ENCODE measurements around the gene SLC6A4.

The SLC6A4 gene

DNA sequence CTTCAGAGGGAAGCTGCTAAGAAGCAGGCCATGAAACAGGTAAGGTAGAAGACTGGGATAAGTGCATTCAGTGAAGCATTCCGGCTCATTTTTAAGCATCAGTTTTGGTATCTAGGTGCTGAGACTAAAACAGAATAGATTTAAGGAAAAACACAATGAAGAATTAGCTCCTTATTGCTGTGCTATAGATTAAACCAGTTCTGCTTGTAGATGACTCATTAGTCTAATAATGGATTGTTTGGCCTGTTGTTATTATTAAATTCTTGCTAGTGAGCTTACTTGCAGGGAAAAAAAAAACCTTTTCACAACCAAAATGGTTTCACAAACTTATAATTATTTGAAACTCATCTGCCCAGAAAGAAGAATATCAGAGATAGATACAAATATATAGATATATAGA lies 62.9 kb downstream of the SLC6A4 start:
- TF ChIP-seq, protein P1, sequence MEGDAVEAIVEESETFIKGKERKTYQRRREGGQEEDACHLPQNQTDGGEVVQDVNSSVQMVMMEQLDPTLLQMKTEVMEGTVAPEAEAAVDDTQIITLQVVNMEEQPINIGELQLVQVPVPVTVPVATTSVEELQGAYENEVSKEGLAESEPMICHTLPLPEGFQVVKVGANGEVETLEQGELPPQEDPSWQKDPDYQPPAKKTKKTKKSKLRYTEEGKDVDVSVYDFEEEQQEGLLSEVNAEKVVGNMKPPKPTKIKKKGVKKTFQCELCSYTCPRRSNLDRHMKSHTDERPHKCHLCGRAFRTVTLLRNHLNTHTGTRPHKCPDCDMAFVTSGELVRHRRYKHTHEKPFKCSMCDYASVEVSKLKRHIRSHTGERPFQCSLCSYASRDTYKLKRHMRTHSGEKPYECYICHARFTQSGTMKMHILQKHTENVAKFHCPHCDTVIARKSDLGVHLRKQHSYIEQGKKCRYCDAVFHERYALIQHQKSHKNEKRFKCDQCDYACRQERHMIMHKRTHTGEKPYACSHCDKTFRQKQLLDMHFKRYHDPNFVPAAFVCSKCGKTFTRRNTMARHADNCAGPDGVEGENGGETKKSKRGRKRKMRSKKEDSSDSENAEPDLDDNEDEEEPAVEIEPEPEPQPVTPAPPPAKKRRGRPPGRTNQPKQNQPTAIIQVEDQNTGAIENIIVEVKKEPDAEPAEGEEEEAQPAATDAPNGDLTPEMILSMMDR (conservative IDR thresholded peaks at IDR 0.05; ENCODE audit: low read depth) = no peak
- CTCF ChIA-PET = interaction anchor here (0.6 kb wide), 1 partner anchor 11 kb away, joined by 4 read pairs; no protein-coding TSS in a partner anchor
- POLR2A ChIA-PET (ENCODE audit: low non-redundant PET) = no interaction called here
- peak; percentile 11 for DNase-seq (ENCODE audit: low spot score)
- H3K27ac ChIP-seq = no peak overlapping the region

DNA sequence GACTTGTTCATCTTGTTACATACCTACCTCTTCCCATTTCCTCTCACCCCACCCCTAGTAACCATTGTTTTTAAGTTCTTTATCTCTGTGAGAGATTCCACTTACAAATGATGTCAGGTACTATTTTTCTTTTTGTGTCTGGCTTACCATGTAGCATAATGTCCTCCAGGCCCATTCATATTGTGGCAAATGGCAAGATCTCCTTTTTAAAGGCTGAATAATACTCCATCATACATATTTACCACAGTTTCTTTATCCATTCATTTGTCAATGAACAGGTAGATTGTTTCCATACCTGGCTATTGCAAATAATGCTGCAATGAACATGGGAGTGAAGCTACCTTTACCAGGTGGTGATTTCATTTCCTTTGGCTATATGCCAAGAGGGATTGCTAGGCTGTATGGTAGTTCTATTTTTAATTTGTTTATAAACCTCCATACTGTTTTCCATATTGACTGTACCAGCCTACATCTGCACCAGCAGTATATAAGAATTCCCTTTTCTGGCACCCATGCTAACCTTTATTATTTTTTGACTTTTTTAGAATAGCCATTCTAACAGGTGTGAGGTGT lies 65.0 kb downstream of the SLC6A4 start:
- TF ChIP-seq, protein P1 (conservative IDR thresholded peaks at IDR 0.05; ENCODE audit: low read depth) = no peak
- CTCF ChIA-PET = no interaction called here
- POLR2A ChIA-PET (ENCODE audit: low non-redundant PET) = no interaction called here
- peak; percentile 11 for DNase-seq (ENCODE audit: low spot score)
- H3K27ac ChIP-seq = no peak overlapping the region

DNA sequence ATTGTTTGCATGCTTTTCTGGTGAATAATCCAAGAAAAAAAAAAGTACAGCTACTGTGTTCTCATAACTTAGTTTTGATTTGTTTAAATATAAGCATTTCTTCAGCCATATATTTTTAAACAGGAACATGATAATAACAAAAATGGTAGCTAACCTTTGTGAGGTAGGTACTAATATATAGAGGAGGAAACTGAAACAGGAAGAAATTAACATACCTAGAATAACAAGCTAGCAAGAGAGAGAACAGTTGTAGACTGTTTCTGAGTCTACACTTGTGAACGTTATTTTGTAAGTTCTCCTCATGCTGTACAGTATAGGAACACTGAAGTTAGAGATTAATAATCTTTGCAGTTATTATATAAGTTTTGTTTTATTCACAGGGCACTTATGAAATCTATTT lies 69.5 kb downstream of the SLC6A4 start:
- no peak for DNase-seq (ENCODE audit: low spot score)
- TF ChIP-seq, protein P1 (conservative IDR thresholded peaks at IDR 0.05; ENCODE audit: low read depth) = no peak
- no peak overlapping the region for H3K27ac ChIP-seq
- CTCF ChIA-PET = no interaction called here
- POLR2A ChIA-PET (ENCODE audit: low non-redundant PET) = no interaction called here

DNA sequence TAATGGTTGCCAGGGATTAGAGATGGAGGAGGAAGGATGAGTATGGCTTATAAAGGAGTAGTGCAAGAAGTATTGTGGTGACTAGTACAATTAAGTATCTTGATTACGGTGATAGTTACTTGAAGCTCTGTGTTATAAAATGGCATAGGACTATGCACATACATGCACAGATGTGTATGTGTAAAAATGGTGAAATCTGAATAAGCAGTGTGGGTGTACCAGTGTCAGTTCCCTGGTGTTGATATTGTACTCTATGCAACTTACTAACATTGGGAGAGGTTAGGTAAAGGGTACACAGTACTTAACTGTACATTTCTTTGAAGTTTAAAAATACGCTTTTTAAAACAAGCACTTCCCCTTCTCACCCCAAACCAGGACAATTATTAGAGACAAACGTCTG lies 70.3 kb downstream of the SLC6A4 start:
- DNase-seq (ENCODE audit: low spot score) = no peak
- H3K27ac ChIP-seq = no peak overlapping the region
- POLR2A ChIA-PET (ENCODE audit: low non-redundant PET) = interaction anchor here (0.5 kb wide), 1 partner anchor 1490 kb away, joined by 3 read pairs; no protein-coding TSS in a partner anchor
- TF ChIP-seq, protein P1 (conservative IDR thresholded peaks at IDR 0.05; ENCODE audit: low read depth) = no peak
- CTCF ChIA-PET = no interaction called here

DNA sequence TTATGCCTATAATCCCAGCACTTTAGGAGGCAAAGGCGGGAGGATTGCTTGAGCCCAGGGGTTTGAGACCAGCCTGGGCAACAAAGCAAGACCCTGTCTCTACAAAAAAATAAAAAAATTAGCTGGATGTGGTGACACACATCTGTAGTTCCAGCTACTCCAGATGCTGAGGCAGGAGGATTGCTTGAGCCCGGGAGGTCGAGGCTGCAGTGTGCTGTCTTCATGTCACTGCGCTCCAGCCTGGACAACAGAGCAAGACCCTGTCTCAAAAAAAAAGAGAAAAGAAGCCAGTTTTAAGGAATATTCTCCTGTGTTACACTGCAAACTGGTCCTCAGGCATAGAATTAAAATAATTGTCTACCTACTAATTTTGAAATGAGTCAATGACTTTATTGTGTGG lies 71.0 kb downstream of the SLC6A4 start:
- H3K27ac ChIP-seq = no peak overlapping the region
- CTCF ChIA-PET = interaction anchor here (0.6 kb wide), 1 partner anchor 1032 kb away, joined by 3 read pairs; no protein-coding TSS in a partner anchor
- no peak for DNase-seq (ENCODE audit: low spot score)
- TF ChIP-seq, protein P1 (conservative IDR thresholded peaks at IDR 0.05; ENCODE audit: low read depth) = no peak
- POLR2A ChIA-PET (ENCODE audit: low non-redundant PET) = interaction anchor here (0.5 kb wide), 1 partner anchor 1490 kb away, joined by 3 read pairs; no protein-coding TSS in a partner anchor

DNA sequence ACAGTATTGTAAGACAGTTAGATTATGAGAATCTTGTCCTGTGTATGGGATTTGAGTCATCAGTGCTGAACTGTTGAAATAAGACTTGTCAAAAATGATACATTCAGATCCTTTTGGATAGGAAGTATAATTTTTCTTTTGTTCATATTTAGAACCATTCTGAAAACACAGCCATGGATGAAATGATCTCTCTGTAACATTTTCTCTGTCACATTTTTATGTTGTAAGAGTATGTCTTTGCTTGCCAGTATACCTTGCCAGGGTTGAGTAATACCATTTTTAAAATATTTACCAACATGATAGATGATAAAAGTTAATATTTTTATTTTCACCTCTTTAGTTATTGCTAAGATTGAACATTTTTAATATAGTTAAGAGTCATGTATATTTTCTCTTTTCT lies 73.9 kb downstream of the SLC6A4 start:
- no peak overlapping the region for H3K27ac ChIP-seq
- ChIA-PET POLR2A (ENCODE audit: low non-redundant PET) (no interaction called here), CTCF (no interaction called here)
- DNase-seq (ENCODE audit: low spot score) = no peak
- TF ChIP-seq, protein P1 (conservative IDR thresholded peaks at IDR 0.05; ENCODE audit: low read depth) = no peak
